LHCN-M2 (cell line): ENCODE data around the gene ELFN1. TPM values are rescaled to one million over a fixed set of nuclear protein-coding genes. Genes with fewer than 3 reads are reported as not detected.

Experiments
- DNase-seq: peaks from one replicate; pipeline ENCODE4 v3.0.0-alpha.2; 2012; ENCODE audit warnings: low read depth
- total RNA-seq: library from RNA; depleted of rRNA; stranded (reverse); fragments of >200 nt; gene quantifications from 2 replicates; pipeline ENCODE4 v1.2.3, GENCODE V29; 2014

The ELFN1 gene
- total RNA-seq, 1 experiment from 2014 or later, result not detected

DNA sequence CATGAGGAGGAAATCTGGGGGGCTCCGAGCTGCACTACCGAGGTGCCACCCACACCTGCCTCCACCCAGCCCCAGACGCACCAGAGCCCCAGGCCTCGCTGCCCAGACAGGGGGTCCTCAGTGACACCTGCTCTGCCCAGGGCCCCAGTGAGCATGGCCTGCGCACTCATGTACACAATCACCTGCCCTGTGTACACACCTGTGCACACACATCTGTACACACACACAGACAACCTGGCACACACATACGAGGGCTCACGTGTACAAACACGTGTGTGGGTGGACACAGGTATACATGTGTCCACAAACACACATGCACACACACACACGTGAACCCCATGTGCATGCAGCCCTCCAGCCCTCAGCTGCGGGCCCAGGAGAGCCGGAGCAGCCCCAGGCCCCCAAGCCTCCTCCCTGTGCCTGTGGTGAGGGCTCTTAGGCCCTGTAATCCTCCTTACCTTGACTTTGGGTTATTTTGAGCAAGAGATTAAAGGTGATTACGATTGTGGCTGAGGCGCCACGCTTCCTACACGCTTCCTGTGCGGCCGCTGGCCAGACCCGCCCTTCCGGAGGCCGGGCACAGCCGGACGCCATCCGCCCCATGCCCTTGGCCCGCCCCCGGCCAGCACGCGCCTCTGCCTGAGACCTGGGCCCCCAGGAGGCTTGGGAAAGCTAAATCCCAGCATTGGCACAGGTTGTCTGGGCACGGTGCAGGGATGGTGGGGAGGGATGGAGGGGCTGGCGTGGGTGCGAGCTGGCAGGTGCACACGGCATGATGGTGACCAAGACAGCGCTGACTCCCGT lies 71.9 kb downstream of the ELFN1 start:
- DNase-seq, result no peak

DNA sequence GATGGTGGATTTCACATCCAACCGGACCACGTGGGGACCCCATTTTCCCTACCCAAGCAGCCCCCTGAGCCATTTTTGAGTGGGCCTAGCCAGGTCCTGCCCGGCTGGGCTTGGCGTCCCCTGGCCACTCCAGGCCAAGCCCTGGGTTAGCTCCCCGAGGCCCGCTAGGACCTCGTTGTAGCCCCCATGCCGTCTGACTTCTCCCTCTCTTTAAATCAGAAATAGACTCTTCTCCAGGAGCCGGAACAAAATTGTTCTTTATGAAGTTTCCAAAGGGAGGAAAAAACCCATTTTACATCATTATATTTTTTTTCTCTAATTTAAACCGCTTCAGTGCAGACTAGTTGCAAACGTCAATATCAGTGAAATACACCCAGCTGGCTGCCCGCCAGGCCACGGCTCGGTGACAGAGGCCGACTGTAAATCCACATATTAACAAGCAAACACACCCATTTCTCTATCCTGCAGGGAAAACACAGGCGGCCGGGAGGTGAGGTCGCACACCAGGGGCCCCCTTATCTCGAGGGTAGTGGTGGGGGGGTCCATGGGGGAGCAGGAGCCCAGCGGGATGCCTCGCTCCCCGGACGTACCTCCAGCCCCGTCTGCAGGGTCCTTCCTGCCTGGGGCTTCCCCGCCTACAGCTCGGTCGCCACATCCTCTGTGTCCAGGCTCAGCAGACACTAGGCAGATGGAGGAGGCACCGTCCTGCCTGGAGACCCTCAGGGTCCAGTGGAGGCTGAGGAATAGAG lies 72.7 kb downstream of the ELFN1 start:
- DNase-seq, result peak; percentile 17

DNA sequence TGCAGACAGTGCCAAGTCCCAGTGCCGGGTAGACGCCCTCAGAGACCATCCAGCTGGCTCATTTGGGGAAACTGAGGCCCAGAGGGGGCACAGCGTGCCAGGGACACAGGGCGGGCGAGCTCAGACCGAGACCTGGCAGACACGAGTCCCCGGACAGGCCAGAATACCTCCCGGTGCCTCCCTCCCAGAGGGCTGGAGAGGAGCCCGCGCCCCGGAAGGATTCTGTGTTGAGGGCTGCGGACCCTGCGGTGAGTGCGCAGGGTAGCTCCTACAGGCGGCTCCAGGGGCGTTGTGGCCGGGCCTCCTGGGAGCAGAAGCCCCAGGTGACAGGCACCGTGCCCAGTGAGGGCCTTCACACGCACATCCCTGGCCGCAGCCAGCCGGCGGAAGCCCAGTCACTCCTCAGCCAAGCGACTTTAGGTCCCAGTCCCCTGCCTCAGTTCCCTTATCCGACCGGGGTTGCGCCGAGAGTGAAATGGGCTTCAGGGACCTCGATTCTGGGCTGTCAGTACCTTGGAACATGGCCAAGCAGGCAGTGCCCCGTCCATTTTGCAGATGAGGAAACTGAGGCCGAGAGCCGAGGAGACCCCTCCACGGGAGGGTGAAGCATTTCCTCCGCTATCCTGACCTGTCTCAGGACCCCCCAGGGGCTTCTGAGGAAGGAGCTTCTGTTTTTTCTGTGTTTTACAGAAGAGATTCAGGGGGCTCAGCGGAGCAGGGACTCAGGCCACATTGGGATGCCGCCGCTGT lies 73.6 kb downstream of the ELFN1 start:
- no peak for DNase-seq

DNA sequence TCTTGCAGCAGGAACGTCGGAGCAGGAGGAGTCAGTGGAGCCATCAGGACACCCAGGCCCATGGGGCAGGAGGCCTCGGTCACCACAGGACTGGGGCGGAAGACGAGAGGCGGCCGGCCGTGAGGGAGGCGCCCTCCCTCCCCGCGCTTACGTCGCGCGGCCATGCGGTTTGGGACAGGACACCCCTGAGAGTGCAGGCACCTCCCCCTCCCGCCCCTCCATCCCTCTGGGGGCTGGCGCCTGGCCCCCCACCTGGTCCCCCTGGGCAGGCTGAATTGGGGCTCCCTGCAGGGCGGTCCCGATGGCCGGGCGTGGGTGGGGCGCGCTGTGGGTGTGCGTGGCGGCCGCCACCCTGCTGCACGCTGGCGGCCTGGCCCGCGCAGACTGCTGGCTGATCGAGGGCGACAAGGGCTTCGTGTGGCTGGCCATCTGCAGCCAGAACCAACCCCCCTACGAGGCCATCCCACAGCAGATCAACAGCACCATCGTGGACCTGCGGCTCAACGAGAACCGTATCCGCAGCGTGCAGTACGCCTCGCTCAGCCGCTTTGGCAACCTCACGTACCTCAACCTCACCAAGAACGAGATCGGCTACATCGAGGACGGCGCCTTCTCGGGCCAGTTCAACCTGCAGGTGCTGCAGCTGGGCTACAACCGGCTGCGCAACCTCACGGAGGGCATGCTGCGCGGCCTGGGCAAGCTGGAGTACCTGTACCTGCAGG lies 74.4 kb downstream of the ELFN1 start:
- DNase-seq, result no peak

DNA sequence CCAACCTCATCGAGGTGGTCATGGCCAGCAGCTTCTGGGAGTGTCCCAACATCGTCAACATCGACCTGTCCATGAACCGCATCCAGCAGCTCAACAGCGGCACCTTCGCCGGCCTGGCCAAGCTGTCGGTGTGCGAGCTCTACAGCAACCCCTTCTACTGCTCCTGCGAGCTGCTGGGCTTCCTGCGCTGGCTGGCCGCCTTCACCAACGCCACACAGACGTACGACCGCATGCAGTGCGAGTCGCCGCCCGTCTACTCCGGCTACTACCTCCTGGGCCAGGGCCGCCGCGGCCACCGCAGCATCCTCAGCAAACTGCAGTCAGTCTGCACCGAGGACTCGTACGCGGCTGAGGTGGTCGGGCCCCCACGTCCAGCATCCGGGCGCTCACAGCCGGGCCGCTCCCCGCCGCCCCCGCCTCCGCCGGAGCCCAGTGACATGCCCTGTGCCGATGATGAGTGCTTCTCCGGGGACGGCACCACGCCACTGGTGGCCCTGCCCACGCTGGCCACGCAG lies 75.0 kb downstream of the ELFN1 start:
- DNase-seq, result no peak

DNA sequence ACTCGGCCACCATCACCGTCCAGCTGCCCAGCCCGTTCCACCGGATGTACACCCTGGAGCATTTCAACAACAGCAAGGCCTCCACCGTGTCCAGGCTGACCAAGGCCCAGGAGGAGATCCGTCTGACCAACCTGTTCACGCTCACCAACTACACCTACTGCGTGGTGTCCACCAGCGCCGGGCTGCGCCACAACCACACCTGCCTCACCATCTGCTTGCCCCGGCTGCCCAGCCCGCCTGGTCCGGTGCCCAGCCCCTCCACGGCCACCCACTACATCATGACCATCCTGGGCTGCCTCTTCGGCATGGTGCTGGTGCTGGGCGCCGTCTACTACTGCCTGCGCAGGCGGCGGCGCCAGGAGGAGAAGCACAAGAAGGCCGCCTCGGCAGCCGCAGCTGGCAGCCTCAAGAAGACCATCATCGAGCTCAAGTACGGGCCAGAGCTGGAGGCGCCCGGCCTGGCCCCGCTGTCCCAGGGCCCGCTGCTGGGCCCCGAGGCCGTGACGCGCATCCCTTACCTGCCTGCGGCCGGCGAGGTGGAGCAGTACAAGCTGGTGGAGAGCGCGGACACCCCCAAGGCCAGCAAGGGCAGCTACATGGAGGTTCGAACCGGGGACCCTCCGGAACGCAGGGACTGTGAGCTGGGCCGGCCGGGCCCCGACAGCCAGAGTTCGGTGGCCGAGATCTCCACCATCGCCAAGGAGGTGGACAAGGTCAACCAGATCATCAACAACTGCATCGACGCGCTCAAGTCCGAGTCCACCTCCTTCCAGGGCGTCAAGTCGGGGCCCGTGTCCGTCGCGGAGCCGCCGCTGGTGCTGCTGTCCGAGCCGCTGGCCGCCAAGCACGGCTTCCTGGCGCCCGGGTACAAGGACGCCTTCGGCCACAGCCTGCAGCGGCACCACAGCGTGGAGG lies 75.8 kb downstream of the ELFN1 start:
- DNase-seq, result no peak

DNA sequence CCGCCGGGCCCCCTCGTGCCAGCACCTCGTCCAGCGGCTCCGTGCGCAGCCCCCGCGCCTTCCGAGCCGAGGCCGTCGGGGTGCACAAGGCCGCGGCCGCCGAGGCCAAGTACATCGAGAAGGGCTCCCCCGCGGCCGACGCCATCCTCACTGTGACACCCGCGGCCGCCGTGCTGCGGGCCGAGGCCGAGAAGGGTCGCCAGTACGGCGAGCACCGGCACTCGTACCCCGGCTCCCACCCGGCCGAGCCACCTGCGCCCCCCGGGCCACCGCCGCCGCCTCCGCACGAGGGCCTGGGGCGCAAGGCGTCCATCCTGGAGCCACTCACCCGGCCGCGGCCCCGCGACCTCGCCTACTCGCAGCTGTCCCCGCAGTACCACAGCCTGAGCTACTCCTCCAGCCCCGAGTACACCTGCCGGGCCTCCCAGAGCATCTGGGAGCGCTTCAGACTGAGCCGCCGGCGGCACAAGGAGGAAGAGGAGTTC lies 76.5 kb downstream of the ELFN1 start:
- no peak for DNase-seq

DNA sequence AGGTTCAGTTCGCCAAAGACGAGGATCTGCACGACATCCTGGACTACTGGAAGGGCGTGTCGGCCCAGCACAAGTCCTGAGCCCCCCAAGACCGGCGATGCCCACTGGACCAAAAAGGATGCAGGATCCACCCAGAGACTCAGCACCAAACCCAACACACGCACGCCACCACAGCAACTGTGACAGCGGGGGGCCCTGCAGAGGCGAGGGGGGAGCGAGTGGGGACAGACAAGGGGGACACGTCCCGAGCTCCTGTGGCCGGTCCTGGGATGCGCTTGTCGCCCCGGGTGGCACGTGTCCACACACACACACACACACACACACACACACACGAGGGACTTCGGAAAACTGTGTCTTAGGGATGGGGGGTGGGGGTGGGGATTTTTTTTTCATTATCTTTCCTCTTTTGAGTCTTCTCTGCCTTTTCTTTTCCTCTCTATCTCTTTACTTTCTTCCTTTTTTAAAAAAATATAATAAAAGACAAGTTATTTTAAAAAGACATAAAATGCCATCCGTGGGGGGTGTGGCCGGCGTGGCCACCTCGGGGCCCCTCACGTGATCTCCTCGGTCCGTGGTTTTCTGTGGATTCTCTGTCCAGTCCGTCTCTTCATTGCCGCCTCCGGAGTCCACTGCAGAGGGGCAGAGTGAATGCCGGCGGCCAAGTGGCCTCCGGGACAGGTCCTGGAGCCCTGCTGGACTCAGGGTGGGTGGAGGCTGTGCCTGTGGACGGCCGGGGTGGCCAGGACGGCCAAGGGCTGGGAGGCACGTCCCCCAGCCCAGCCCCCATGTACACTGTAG lies 77.1 kb downstream of the ELFN1 start:
- DNase-seq, result no peak

DNA sequence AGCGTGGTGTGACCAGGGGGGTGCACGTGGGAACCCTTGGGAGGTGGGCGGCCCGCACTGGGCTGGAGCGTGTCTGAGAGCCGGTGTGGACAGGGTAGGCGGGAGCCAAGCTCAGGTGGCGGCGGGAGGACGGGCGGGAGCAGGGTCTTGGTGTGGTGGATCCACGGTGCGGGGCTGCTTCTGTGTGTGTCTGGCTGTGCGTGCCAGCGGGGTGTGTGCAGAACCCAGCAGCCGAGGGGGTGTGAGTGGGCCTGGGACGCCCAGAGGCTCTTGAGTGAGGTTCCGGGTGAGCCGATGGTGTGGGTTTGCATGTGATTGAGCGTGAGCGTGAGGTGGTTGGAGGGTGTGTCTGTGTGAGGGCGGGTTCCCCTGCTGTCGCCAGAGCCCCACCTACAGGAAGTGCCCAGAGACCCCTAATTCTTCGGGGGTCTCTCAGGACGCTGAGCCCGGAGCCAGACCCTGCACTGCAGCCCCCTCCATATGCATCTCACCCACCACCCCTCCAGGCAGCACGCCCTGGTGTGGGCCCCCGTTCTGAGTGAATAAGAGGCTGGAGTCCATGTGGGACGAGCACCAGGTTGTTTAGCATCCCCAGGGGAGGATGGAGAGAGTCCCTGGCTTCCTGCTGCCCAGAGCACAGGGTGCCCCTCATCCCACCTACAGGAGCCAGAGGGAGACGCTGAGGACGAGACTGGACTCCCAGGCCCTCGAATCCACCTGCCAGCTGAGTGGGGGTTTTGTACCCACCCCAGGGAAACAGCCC lies 78.2 kb downstream of the ELFN1 start:
- no peak for DNase-seq

DNA sequence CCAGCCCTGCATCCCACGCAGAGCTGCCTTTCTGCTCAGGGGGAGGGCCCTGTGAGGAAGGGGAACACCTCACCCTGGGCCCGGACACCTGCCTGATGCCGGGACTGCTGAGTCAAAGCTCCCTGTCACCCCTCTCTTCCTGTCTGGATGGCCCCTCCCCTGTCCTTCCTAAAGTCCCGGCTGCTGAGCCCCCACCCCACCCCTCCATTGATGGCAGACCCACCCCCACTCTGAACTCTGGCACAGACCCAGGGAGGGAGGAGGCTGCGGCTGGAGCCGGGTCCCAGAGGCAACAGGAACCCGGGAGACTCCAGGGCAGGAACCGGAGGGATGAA lies 78.7 kb downstream of the ELFN1 start:
- DNase-seq, result no peak

DNA sequence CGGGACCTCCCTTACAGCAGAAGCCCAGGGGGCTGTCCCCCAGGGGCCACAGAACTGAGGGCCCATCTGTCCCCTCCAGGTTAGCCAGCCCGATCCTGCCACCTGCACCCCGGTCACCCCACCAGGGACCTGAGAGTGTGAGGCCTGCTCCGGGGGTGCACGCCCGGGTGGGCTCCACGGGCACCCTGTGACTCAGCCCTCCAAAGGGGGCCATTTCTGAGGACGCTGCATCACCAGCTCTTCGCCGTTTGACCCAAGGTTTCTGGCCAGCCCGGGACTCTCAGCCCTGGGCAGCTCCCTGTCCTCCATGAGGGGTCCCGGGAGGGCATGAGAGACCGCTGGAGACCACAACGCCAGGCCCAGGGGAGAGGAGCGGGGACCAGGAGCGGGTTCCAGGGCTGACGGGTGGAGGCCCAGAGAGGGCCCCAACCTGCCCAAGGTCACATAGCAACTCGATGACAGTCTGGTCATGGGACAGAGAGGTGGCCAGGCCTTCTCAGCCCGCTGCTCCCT lies 79.3 kb downstream of the ELFN1 start:
- DNase-seq, result no peak

DNA sequence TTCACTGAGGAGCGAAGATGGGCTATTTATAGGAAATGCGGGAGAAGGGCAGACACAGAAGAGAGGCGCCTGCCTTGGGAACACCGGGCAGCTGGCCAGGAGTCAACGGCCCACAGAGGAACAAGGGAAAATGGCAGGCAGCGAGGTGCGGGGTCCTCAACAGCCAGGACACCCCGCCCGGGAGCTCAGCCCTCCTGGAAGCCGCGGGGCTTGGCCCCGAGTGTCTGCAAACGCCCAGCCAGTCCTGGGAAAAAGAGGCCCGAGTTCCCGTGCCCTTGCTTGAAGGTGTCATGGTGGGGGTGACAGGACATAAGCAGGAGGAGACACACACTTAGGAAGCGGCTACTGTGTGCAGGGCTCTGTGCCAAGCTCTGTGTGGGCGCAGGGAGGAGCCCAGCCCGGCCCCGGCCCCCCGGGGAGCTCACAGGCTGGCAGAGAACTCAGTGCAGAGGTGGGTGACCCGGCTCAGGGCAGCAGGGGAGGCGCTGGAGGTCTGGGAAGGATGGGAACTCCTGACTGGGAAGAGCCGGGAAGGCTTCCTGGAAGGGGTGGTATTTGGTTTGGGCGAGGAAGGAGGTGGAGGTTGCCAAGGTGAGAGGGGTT lies 79.9 kb downstream of the ELFN1 start:
- DNase-seq, result no peak

DNA sequence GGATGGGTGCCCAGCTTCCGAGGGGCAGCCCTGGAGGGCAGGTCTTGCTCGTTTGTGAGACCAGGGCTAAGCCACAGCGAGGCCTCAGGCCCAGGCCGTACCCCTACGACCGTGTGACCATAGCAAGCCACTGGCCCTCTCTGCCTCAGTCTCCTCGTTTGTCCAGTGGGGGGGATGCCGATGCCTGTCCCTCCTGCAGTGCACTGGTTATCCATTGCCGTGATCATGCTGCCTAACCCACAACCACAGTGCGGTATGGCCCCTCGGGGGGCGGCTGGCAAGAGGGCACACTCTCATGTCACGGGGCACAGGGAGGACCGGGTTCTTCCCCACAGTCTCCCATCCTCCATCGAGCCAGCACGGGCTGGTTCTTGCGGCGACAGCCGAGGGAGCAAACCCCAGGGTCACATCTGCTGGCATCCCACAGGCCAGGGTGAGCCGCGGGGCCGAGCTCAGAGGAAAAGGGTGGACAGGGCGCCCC lies 80.5 kb downstream of the ELFN1 start:
- no peak for DNase-seq

DNA sequence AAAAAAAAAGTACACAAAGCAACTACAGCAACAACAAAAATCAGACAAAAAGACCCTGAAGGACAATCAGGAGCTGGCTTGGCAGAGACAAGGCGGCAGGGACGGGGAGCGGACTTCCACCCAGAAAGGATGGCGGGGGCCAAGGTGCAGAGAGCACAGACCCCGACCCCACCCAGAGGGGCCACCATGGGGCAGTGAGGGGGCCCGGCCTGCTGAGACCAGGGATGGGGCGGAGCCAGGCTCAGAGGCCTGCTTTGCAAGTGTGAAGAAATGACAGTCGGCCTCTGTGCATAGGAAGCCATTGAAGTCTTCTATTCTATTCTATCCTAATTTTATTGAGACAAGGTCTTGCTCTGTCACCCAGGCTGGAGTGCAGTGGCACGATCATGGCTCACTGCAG lies 82.0 kb downstream of the ELFN1 start:
- DNase-seq, result no peak

DNA sequence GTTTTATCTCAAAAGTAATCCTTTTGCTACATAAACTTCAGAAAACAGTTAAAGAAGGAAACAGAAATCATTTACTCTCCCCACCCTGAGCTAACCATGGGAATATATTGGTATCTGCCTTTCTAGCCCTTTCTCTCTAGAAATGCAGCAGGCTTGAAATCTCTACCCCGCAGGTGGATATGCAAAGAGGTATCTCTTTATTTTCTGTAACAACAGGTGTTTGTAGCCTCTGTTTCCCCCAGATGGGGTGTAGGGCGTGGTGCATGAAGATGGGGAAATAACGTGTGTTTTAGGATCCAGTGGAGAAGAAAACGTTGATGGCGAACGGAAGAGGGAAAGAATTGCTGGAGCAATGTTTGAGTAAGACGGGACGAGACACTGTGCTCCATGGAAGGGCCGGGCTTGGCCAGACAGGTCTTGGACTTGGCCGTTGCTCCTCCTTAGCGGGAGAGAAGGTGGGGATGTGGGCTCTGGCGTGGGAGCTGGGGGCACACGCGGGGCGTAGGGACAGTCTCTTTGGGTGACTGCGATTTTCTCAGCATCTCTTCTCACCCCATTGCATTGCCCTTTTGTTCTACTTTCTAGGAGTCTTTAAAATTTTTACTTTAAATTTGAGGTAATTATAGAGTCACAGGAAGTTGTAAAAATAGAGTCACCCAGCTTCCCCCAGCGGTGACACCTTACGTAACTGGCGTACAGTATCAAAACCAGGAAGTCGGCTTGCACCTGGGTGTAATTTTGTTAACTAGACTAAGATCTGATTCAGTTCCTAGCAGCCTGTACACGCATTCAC lies 82.9 kb downstream of the ELFN1 start:
- DNase-seq, result no peak

DNA sequence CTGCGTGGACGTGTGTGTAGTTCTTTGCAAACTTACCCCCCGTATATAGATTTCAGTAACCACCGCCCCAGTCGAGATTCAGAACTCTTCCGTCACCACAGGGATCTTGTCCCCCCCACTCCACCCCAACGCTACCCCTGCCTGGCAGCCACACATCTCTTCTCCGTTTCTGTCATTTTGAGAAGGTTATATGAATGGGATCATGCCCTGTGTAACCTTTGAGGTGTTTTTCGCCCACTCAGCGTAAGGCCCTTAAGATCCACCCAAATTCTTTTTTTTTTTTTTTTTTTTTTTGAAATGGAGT lies 83.4 kb downstream of the ELFN1 start:
- DNase-seq, result no peak

DNA sequence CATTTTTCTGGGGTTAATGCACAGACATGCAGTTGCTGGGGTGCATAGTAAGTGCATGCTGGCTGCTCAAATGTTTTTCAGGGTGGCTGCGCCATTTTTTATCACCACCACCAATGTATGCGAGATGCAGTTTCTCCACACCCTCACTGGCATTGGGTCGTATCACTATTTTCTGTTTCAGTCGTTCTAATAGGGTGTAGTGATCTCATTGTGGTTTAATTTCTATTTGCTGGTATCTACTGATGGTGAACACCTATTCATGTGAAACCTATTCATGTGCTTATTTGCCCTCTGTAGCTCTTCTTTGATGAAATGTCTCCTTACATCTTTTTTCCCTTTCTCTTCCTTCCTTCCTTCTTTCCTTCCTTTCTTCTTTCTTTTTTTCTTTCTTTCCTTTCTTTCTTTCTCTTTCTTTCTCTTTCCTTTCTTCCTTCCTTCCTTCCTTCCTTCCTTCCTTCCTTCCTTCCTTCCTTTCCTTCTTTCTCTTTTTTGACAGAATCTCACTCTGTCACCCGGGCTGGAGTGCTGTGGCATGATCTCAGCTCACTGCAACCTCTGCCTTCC lies 84.3 kb downstream of the ELFN1 start:
- DNase-seq, result no peak
